ENCODE data around the gene MX1. TPM values are rescaled to one million over a fixed set of nuclear protein-coding genes. Genes with fewer than 3 reads are reported as not detected.

The MX1 gene
- total and polyA plus RNA-seq, 2 of the 13 experiments (the other 11 are each of a cell fraction or from before 2014, with no cell fraction given): 2.6 to 5.8 TPM

GRCh38 chr21:41399246-41399800 is 26.7 kb upstream of the MX1 start (continued):
- no peak for TF ChIP-seq FOXJ3 (CRISPR knock-in tag; IDR thresholded peaks at IDR 0.05; ENCODE audit: borderline replicate concordance)
- TF ChIP-seq RBM39 (IDR thresholded peaks at IDR 0.05; ENCODE audit: low read depth, low read length, poor library complexity, severe bottlenecking): no peak
- TF ChIP-seq MTF1 (CRISPR knock-in tag; IDR thresholded peaks at IDR 0.05): no peak
- no peak for TF ChIP-seq NCOA2 (CRISPR knock-in tag; IDR thresholded peaks at IDR 0.05)
- TF ChIP-seq UBTF (CRISPR knock-in tag; IDR thresholded peaks at IDR 0.05): no peak
- TF ChIP-seq ZNF569 (CRISPR knock-in tag; IDR thresholded peaks at IDR 0.05; ENCODE audit: borderline replicate concordance): no peak
- no peak for TF ChIP-seq HNRNPH1 (optimal IDR thresholded peaks at IDR 0.05; ENCODE audit: low read depth, low read length)

- DNase-seq (ENCODE audit: low spot score) (no peak), ATAC-seq (no peak), FAIRE-seq (no peak)
- CTCF ChIA-PET (ENCODE audit: low intra/inter-chr PET ratio, low total read pairs): no interaction called here
- WGBS (ENCODE audit: low lambda C conversion rate): 93% methylated on average over 11 of the region's 11 CpGs
- Histone ChIP-seq H3K36me3 (replicated peaks in 1 of 2; ENCODE audit: control insufficient read depth in 1 of 2, insufficient read depth in 2 of 2, low read length in 2 of 2) (peaks cover 7 to 25% of the 10 kb centered on the region in 2 experiments; a peak in 4 of 5 replicates), H3K27me3 (ENCODE audit: control insufficient read depth in 1 of 2, insufficient read depth in 2 of 2, low read length in 2 of 2) (no peaks in the 10 kb centered on the region), H3K9me3 (ENCODE audit: low read length) (no peaks in the 10 kb centered on the region), H3K4me3 (replicated peaks in 1 of 3; ENCODE audit: insufficient read depth in 1 of 3, low read depth in 2 of 3, low read length in 3 of 3) (no peak overlapping the region), H3K4me2 (ENCODE audit: low read depth, low read length) (no peak overlapping the region), H3K79me2 (ENCODE audit: insufficient read depth, low read length) (no peaks in the 10 kb centered on the region), H3K9ac (ENCODE audit: insufficient read depth, low read depth, low read length) (no peak overlapping the region), H2AFZ (ENCODE audit: low read length) (no peak overlapping the region), H4K20me1 (ENCODE audit: insufficient read depth, low read length) (no peaks in the 10 kb centered on the region), H3K4me1 (ENCODE audit: insufficient read depth, low read length) (no peaks in the 10 kb centered on the region), H3K27ac (ENCODE audit: extremely low read length, insufficient read depth, low read length) (no peak overlapping the region)
- no TSS peak for BruUV-seq (replicated peaks)
- in situ Hi-C loops (cut with HindIII; ENCODE audit: extremely low pct_ligation_motif_present, low pct_unique_long_range_greater_than_20kb) (no loop called here), intact Hi-C loops (cut with micrococcal nuclease; ENCODE audit: unreplicated experiment) (no loop called here)
- POLR2A ChIA-PET: no interaction called here
- no peak for TF ChIP-seq GATA4 (IDR thresholded peaks at IDR 0.05; ENCODE audit: borderline replicate concordance, low read depth)
- no peak for TF ChIP-seq MAZ (IDR thresholded peaks at IDR 0.05; ENCODE audit: borderline replicate concordance, low read depth, low read length)
- no peak for TF ChIP-seq MAZ (CRISPR knock-in tag; IDR thresholded peaks at IDR 0.05; ENCODE audit: low read depth)
- no peak for TF ChIP-seq ATF2 (CRISPR knock-in tag; IDR thresholded peaks at IDR 0.05)
- TF ChIP-seq ZFP36L1 (CRISPR knock-in tag; IDR thresholded peaks at IDR 0.05): no peak
- TF ChIP-seq ZNF460 (CRISPR knock-in tag; IDR thresholded peaks at IDR 0.05; ENCODE audit: borderline replicate concordance): no peak
- no peak for TF ChIP-seq PAXIP1 (CRISPR knock-in tag; conservative IDR thresholded peaks at IDR 0.05)
- TF ChIP-seq HDAC1 (CRISPR knock-in tag; IDR thresholded peaks at IDR 0.05): no peak
These were observed 23.8 kb upstream of the MX1 start for GRCh38 chr21:41402231-41402630.

All from HepG2 (cell line).